NCI-H2081 treated with DMSO at 0.1 percent for 48 hours (cell line): ENCODE measurements around the gene TAGLN.

Experiments
- DNase-seq: peaks from one replicate; lab custom pipeline; 2025; lab: John Stamatoyannopoulos, UW

The TAGLN gene

GRCh38 chr11:117199053-117199915 is at the start of gene TAGLN:
TSS of gene TAGLN (plus strand) at chr11:117199370. CDS start at chr11:117203014, 3,644 bp downstream.
- DNase-seq: no peak

GRCh38 chr11:117152066-117152465 is 47.1 kb upstream of the TAGLN start:
- DNase-seq: no peak

DNA sequence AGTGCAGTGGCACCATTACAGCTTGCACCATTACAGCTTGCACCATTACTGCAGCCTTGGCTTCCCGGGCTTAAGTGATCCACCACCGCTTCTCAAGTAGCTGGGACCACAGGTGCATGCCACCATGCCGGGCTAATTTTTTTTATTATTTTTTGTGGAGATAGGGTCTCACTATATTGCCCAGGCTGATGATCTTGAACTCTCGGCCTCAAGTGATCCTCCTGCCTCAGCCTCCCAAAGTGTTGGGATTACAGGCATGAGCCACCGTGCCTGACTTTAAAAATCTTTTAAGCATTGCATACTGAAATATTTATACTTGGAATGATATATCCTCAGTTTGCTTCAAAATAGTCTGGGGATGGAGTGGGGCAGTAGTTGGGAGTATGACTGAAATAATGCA is 44.7 kb upstream of the TAGLN start:
- DNase-seq: no peak

GRCh38 chr11:117157507-117157906 is 41.7 kb upstream of the TAGLN start:
- no peak for DNase-seq

GRCh38 chr11:117159892-117160291 is 39.3 kb upstream of the TAGLN start:
- DNase-seq: no peak

DNA sequence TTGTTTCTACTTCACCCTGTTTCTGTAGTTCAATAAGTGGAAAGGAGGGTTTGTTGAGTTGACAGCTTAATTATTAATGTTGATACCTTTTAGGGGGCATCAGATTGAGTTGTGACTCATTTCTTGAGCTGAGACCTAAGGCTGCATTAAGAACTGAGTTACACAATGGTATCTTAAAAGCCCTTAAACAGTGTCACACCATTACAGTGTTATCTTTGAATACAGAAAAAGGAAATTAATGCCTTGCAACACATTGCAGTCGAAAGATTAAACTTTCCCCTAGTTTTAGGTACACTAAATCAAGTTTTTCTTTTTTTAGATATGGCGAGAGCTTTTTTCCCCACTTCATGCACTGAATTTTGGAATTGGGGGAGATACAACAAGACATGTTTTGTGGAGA is 38.3 kb upstream of the TAGLN start:
- no peak for DNase-seq

DNA sequence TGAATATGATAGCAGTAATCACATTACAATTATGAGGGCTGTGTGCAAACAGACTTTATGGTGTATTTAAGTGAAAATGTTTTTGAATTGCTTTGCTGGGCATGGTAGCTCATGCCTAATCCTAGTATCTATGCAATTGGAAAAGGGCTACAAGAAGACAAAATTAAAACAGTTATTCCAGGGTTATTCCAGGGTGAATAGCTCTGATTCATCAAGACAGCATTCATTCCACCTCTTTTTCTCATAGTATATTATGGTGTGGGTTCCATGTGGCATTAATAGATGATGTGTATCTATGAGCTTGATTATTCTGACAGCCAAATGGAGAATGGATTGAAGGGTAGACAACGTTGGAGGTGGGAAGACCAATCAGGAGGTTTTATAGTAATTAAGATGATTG is 32.7 kb upstream of the TAGLN start:
- DNase-seq: no peak

GRCh38 chr11:117169736-117170135 is 29.4 kb upstream of the TAGLN start:
- no peak for DNase-seq

- no peak for DNase-seq
Observed at GRCh38 chr11:117170210-117170609, 29.0 kb upstream of the TAGLN start.

DNA sequence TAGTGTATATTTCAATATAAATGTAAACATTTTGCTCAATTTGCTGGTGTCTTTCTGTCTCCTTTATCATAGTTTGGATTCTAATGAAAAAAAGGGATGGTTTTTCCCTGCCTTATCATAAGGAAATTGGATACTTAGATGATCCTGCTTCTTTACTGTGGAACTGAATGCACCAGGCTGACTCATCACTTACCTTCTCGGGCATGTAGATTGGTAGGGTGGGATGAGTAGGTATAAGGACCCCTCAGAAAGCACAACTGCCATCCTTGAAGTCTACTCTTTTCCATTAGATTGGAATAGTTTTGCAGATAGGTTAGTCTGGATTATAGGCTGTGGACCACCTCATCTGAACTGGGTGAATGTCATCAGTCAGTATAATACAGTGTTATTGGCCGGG is 28.2 kb upstream of the TAGLN start:
- no peak for DNase-seq

DNA sequence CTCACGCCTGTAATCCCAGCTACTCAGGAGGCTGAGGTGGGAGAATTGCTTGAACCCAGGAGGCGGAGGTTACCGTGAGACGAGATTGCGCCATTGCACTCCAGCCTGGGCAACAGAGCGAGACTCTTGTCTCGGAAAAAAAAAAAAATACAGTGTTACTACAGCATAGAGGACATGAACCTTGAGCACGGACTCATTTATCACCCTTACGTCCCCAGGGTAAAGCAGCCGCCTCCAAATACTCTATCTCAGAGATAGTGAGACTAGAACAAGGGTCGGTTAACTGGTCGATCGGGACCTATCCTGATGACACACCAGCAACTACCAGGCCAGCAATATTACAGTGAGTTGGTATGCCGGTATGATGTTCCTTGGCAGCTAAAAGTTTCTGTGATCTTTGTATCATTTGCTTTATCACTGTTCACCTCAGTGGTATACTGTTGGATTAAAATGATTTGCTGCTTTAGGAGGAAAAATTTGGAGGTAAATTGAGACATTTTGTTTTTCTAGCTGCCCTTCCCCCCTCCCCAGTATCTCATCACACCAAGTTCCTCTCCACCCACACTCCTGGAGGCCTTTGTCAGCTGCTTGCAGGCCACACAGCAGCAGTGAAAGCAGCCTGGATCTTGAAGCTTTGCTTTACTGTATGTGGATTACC is 27.6 kb upstream of the TAGLN start:
- no peak for DNase-seq

DNA sequence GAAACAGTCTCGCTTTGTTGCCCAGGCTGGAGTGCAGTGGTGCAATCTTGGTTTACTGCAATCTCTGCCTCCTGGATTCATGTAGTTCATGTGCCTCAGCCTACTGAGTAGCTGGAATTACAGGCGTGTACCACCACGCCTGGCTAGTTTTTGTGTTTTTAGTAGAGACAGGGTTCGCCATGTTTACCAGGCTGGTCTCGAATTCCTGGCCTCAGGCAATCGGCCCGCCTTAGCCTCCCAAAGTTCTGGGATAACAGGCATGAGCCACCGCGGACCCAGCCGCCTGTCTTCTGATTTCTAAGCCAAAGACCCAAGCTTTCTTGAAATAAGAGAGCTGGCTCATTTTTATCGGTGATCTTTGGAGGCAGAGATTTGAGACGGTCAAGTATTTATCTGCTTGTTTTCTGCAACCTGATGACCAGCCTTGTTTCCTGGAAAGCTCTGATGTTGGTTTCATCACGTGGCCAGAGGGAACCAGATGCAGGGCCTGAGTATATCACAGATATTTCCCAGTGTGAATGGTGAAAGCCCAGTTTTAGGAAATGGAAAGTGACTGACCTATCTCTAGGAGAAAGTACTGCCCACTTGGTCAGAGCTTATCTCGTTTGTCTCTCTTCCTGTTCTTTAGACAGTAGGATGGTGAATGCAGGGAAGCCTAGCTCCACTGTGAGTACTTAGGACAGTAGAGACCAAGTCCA is 26.3 kb upstream of the TAGLN start:
- DNase-seq: no peak

DNA sequence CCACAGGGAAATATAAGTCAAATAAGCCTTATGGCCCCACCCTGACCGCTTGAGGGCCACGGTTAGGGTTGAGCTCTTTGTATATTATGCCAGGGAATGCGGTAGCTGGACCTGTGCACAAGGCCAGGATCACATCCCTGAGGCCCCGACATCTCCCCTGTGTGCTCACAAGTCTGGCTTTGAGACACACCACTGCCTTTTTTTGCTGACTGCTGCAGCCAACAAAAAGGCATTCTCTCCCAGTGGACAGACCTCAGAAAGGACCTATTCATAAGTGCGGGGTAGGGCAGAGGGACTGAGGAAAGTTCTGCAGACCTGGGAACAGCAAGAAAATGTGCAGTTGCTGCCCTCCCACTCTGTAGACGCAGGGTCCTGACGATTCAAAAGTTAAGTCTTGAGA is 24.1 kb upstream of the TAGLN start:
- DNase-seq: no peak

GRCh38 chr11:117175781-117176180 is 23.4 kb upstream of the TAGLN start:
- DNase-seq: no peak

- DNase-seq: no peak
Observed at GRCh38 chr11:117176186-117176585, 23.0 kb upstream of the TAGLN start.

- no peak for DNase-seq
Observed at GRCh38 chr11:117177534-117178209, 21.5 kb upstream of the TAGLN start.

GRCh38 chr11:117178210-117179034 is 20.7 kb upstream of the TAGLN start, which contains the start of gene SIDT2:
TSS of gene SIDT2 (plus strand) at chr11:117178743. CDS start at chr11:117179264, 521 bp downstream.
- peak; percentile 31 for DNase-seq

GRCh38 chr11:117179048-117179999 is 19.8 kb upstream of the TAGLN start:
- DNase-seq: no peak

GRCh38 chr11:117180020-117180419 is 19.1 kb upstream of the TAGLN start:
- DNase-seq: no peak
